ENCODE results near the gene ACAP3. TPM values are rescaled to one million over a fixed set of nuclear protein-coding genes. Genes with fewer than 3 reads are reported as not detected.

The ACAP3 gene
- total and polyA plus RNA-seq, 2 donors (not counting 3 experiments of a cell fraction or from before 2014, with no cell fraction given) = 27.8 to 39.0 TPM

DNA sequence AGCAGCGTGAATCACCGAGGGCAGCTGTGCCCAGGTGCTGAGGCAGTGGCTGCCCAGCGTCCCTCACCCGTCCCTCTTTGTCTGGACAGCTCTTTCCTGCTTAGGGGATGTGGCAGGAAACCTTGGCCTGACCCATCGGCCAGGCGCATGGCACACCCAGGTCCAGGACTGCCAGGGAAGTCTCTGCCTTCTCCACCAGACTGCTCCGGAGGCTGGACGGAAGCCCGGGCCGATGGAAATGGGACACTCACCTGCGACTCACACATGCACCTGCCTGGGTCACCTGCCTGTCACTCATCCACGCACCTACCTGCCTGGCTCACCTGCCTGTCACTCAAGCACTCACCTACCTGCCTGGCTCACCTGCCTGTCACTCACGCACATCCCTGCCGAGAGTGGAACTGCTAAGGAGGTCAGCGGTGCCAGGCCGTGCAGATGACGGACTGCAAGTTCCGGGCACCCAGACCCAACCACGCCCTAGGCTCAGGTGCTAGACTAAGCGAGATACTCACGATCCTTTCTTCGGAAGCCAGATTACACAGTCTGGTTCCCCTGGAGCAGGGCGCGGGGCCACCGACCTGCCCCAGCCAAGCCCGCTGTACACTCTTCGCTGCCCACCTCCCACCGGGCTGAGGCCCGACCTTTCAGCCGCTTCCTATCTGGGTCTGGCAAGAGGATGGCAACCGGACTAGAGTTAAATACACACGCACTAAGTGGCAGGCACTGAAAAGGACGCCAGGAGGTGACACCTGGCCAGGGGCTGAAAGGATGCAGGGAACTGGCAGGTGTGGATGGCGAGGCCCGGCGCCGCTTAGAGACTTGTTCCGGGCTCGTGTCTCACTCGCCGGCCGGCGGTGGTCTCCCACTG lies 35.2 kb downstream of the ACAP3 start:
- H3K9me3 ChIP-seq (replicated peaks; ENCODE audit: control insufficient read depth, insufficient read depth, low read length) = no peaks in the 10 kb centered on the region
- peaks cover 50% of the 10 kb centered on the region for H3K79me2 ChIP-seq (ENCODE audit: control insufficient read depth, insufficient read depth, low read length)
- peak overlapping the region; percentile 69 for H3K27ac ChIP-seq (ENCODE audit: insufficient read depth, low read depth, low read length)
- peak overlapping the region; percentile 90 for H3K9ac ChIP-seq (replicated peaks; ENCODE audit: extremely low read depth, insufficient read depth, low read length)
- DNase-seq (ENCODE audit: low read depth, low spot score) (peak; percentile 51), FAIRE-seq (peak; percentile 69)
- BruUV-seq (replicated peaks) = TSS peak; percentile 77
- H3K9me1 ChIP-seq (replicated peaks; ENCODE audit: control insufficient read depth, extremely low read depth, insufficient read depth, low read length) = no peaks in the 10 kb centered on the region
- H3K4me1 ChIP-seq (ENCODE audit: control insufficient read depth, extremely low read depth, insufficient read depth, low read length) = peaks cover 24% of the 10 kb centered on the region
- peak overlapping the region; percentile 32 for H3K4me2 ChIP-seq (ENCODE audit: insufficient read depth, low read length)
- peak; percentile 24 for TF ChIP-seq POLR2AphosphoS5 (IDR thresholded peaks at IDR 0.05; ENCODE audit: insufficient read depth, low read depth, low read length)
- TF ChIP-seq, protein P1, sequence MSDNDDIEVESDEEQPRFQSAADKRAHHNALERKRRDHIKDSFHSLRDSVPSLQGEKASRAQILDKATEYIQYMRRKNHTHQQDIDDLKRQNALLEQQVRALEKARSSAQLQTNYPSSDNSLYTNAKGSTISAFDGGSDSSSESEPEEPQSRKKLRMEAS (IDR thresholded peaks at IDR 0.05; ENCODE audit: insufficient read depth, insufficient read length) = no peak
- no peak for TF ChIP-seq JUN (IDR thresholded peaks at IDR 0.05; ENCODE audit: borderline replicate concordance, insufficient read depth, insufficient read length, low read depth)
- no peak for TF ChIP-seq MYC (IDR thresholded peaks at IDR 0.05; ENCODE audit: low read depth, low read length)
- no peak for TF ChIP-seq FOS (IDR thresholded peaks at IDR 0.05; ENCODE audit: borderline replicate concordance, insufficient read depth, low read length)
- TF ChIP-seq, protein P2, sequence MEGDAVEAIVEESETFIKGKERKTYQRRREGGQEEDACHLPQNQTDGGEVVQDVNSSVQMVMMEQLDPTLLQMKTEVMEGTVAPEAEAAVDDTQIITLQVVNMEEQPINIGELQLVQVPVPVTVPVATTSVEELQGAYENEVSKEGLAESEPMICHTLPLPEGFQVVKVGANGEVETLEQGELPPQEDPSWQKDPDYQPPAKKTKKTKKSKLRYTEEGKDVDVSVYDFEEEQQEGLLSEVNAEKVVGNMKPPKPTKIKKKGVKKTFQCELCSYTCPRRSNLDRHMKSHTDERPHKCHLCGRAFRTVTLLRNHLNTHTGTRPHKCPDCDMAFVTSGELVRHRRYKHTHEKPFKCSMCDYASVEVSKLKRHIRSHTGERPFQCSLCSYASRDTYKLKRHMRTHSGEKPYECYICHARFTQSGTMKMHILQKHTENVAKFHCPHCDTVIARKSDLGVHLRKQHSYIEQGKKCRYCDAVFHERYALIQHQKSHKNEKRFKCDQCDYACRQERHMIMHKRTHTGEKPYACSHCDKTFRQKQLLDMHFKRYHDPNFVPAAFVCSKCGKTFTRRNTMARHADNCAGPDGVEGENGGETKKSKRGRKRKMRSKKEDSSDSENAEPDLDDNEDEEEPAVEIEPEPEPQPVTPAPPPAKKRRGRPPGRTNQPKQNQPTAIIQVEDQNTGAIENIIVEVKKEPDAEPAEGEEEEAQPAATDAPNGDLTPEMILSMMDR (IDR thresholded peaks at IDR 0.05; ENCODE audit: extremely low read depth in 1 of 2, insufficient read depth in 1 of 2, low read depth in 1 of 2, low read length in 2 of 2) = no peak
- TF ChIP-seq POLR2A (IDR thresholded peaks at IDR 0.05; ENCODE audit: low read depth, low read length) = no peak
- no peak for TF ChIP-seq EZH2 (IDR thresholded peaks at IDR 0.05; ENCODE audit: borderline replicate concordance, low read depth, low read length, severe bottlenecking)
- no peak overlapping the region for H2AFZ ChIP-seq (ENCODE audit: low read depth, low read length)
- ChIA-PET POLR2A (interaction anchor here (0.7 kb wide), 1 partner anchor 41 kb away, joined by 3 read pairs; no protein-coding TSS in a partner anchor), CTCF (interaction anchor here (1.0 to 2.1 kb wide), 6 partner anchors 18 to 288 kb away, joined by 3 to 11 read pairs (median 7); no protein-coding TSS in a partner anchor)
- H3K36me3 ChIP-seq (ENCODE audit: control insufficient read depth in 2 of 2, extremely low read depth in 1 of 2, insufficient read depth in 2 of 2, low read length in 2 of 2) = peaks cover 0 to 6% of the 10 kb centered on the region in 2 experiments
- dilution Hi-C loops (cut with MboI; ENCODE audit: extremely low pct_ligation_motif_present, low sequenced_read_pairs) = no loop called here
- intact Hi-C loops (cut with micrococcal nuclease) = loop anchor here (2.0 to 5.0 kb wide), 3 partner anchors 26 to 260 kb away; partner anchors contain the start of genes C1QTNF12, ISG15 and PUSL1
- no peaks in the 10 kb centered on the region for H4K20me1 ChIP-seq (replicated peaks; ENCODE audit: control insufficient read depth, extremely low read depth, insufficient read depth, low read length)
- no peaks in the 10 kb centered on the region for H3K27me3 ChIP-seq (ENCODE audit: control insufficient read depth in 2 of 2, insufficient read depth in 2 of 2, low read length in 2 of 2)
- peak overlapping the region; percentile 43 to 72 (median 64) for H3K4me3 ChIP-seq (replicated peaks in 1 of 3; ENCODE audit: insufficient read depth in 1 of 3, low read depth in 1 of 3, low read length in 3 of 3)

Measured in endothelial cell of umbilical vein (primary cell).